ENCODE measurements around the gene NCKAP5.

NCKAP5 gene

GRCh38 chr2:133513893-133514292 is 54.4 kb downstream of the NCKAP5 start:
- Histone ChIP-seq H3K36me3 (ENCODE audit: control insufficient read depth in 2 of 2, insufficient read depth in 2 of 2, low read length in 2 of 2) (no peaks in the 10 kb centered on the region), H3K27ac (ENCODE audit: low read depth in 2 of 2, low read length in 2 of 2) (no peak overlapping the region), H3K4me1 (ENCODE audit: control insufficient read depth in 2 of 2, insufficient read depth in 2 of 2, low read length in 2 of 2) (no peaks in the 10 kb centered on the region), H3K9me3 (ENCODE audit: control insufficient read depth in 2 of 2, low read length in 2 of 2) (no peaks in the 10 kb centered on the region), H3K9ac (ENCODE audit: low read depth in 1 of 2, low read length in 2 of 2) (no peak overlapping the region), H3K4me3 (ENCODE audit: low read length in 2 of 2) (no peak overlapping the region), H3K27me3 (ENCODE audit: control insufficient read depth in 2 of 2, insufficient read depth in 2 of 2, low read length in 2 of 2) (no peaks in the 10 kb centered on the region)

- H3K9ac ChIP-seq (ENCODE audit: low read depth in 1 of 2, low read length in 2 of 2), result no peak overlapping the region
- H3K27me3 ChIP-seq (ENCODE audit: control insufficient read depth in 2 of 2, insufficient read depth in 2 of 2, low read length in 2 of 2), result no peaks in the 10 kb centered on the region
- no peaks in the 10 kb centered on the region for H3K36me3 ChIP-seq (ENCODE audit: control insufficient read depth in 2 of 2, insufficient read depth in 2 of 2, low read length in 2 of 2)
Measured at GRCh38 chr2:133512121-133512520, 56.1 kb downstream of the NCKAP5 start.

GRCh38 chr2:133511679-133512078 is 56.6 kb downstream of the NCKAP5 start:
- Histone ChIP-seq H3K9me3 (ENCODE audit: control insufficient read depth in 2 of 2, low read length in 2 of 2) (no peaks in the 10 kb centered on the region), H3K27me3 (ENCODE audit: control insufficient read depth in 2 of 2, insufficient read depth in 2 of 2, low read length in 2 of 2) (no peaks in the 10 kb centered on the region), H3K9ac (ENCODE audit: low read depth in 1 of 2, low read length in 2 of 2) (no peak overlapping the region), H3K4me3 (ENCODE audit: low read length in 2 of 2) (no peak overlapping the region), H3K4me1 (ENCODE audit: control insufficient read depth in 2 of 2, insufficient read depth in 2 of 2, low read length in 2 of 2) (no peaks in the 10 kb centered on the region), H3K27ac (ENCODE audit: low read depth in 2 of 2, low read length in 2 of 2) (no peak overlapping the region), H3K36me3 (ENCODE audit: control insufficient read depth in 2 of 2, insufficient read depth in 2 of 2, low read length in 2 of 2) (no peaks in the 10 kb centered on the region)

More at GRCh38 chr2:133512121-133512520, 56.1 kb downstream of the NCKAP5 start:
- Histone ChIP-seq H3K9me3 (ENCODE audit: control insufficient read depth in 2 of 2, low read length in 2 of 2) (no peaks in the 10 kb centered on the region), H3K4me1 (ENCODE audit: control insufficient read depth in 2 of 2, insufficient read depth in 2 of 2, low read length in 2 of 2) (no peaks in the 10 kb centered on the region), H3K4me3 (ENCODE audit: low read length in 2 of 2) (no peak overlapping the region), H3K27ac (ENCODE audit: low read depth in 2 of 2, low read length in 2 of 2) (no peak overlapping the region)

GRCh38 chr2:133509777-133510176 is 58.5 kb downstream of the NCKAP5 start:
- Histone ChIP-seq H3K4me3 (ENCODE audit: low read length in 2 of 2) (no peak overlapping the region), H3K27me3 (ENCODE audit: control insufficient read depth in 2 of 2, insufficient read depth in 2 of 2, low read length in 2 of 2) (no peaks in the 10 kb centered on the region)

GRCh38 chr2:133508546-133509165 is 59.6 kb downstream of the NCKAP5 start:
- H3K27me3 ChIP-seq (ENCODE audit: control insufficient read depth in 2 of 2, insufficient read depth in 2 of 2, low read length in 2 of 2), result no peaks in the 10 kb centered on the region
- H3K9me3 ChIP-seq (ENCODE audit: control insufficient read depth in 2 of 2, low read length in 2 of 2), result no peaks in the 10 kb centered on the region

More at GRCh38 chr2:133509777-133510176, 58.5 kb downstream of the NCKAP5 start:
- Histone ChIP-seq H3K27ac (ENCODE audit: low read depth in 2 of 2, low read length in 2 of 2) (no peak overlapping the region), H3K9ac (ENCODE audit: low read depth in 1 of 2, low read length in 2 of 2) (no peak overlapping the region), H3K9me3 (ENCODE audit: control insufficient read depth in 2 of 2, low read length in 2 of 2) (no peaks in the 10 kb centered on the region), H3K36me3 (ENCODE audit: control insufficient read depth in 2 of 2, insufficient read depth in 2 of 2, low read length in 2 of 2) (no peaks in the 10 kb centered on the region), H3K4me1 (ENCODE audit: control insufficient read depth in 2 of 2, insufficient read depth in 2 of 2, low read length in 2 of 2) (peaks cover 5 to 7% of the 10 kb centered on the region in 2 donors)

GRCh38 chr2:133506996-133507395 is 61.3 kb downstream of the NCKAP5 start:
- Histone ChIP-seq H3K27me3 (ENCODE audit: control insufficient read depth in 2 of 2, insufficient read depth in 2 of 2, low read length in 2 of 2) (no peaks in the 10 kb centered on the region), H3K9me3 (ENCODE audit: control insufficient read depth in 2 of 2, low read length in 2 of 2) (no peaks in the 10 kb centered on the region), H3K4me1 (ENCODE audit: control insufficient read depth in 2 of 2, insufficient read depth in 2 of 2, low read length in 2 of 2) (peaks cover 8 to 10% of the 10 kb centered on the region in 2 donors), H3K9ac (ENCODE audit: low read depth in 1 of 2, low read length in 2 of 2) (no peak overlapping the region), H3K36me3 (ENCODE audit: control insufficient read depth in 2 of 2, insufficient read depth in 2 of 2, low read length in 2 of 2) (no peaks in the 10 kb centered on the region), H3K27ac (ENCODE audit: low read depth in 2 of 2, low read length in 2 of 2) (no peak overlapping the region), H3K4me3 (ENCODE audit: low read length in 2 of 2) (no peak overlapping the region)

More at GRCh38 chr2:133508546-133509165, 59.6 kb downstream of the NCKAP5 start:
- H3K9ac ChIP-seq (ENCODE audit: low read depth in 1 of 2, low read length in 2 of 2), result no peak overlapping the region
- H3K4me1 ChIP-seq (ENCODE audit: control insufficient read depth in 2 of 2, insufficient read depth in 2 of 2, low read length in 2 of 2), result peaks cover 8 to 10% of the 10 kb centered on the region in 2 donors
- no peak overlapping the region for H3K27ac ChIP-seq (ENCODE audit: low read depth in 2 of 2, low read length in 2 of 2)
- H3K4me3 ChIP-seq (ENCODE audit: low read length in 2 of 2), result no peak overlapping the region
- no peaks in the 10 kb centered on the region for H3K36me3 ChIP-seq (ENCODE audit: control insufficient read depth in 2 of 2, insufficient read depth in 2 of 2, low read length in 2 of 2)

- H3K9me3 ChIP-seq (ENCODE audit: control insufficient read depth in 2 of 2, low read length in 2 of 2), result no peaks in the 10 kb centered on the region
- no peak overlapping the region for H3K27ac ChIP-seq (ENCODE audit: low read depth in 2 of 2, low read length in 2 of 2)
- peaks cover 8 to 10% of the 10 kb centered on the region in 2 donors for H3K4me1 ChIP-seq (ENCODE audit: control insufficient read depth in 2 of 2, insufficient read depth in 2 of 2, low read length in 2 of 2)
- no peak overlapping the region for H3K9ac ChIP-seq (ENCODE audit: low read depth in 1 of 2, low read length in 2 of 2)
- no peaks in the 10 kb centered on the region for H3K27me3 ChIP-seq (ENCODE audit: control insufficient read depth in 2 of 2, insufficient read depth in 2 of 2, low read length in 2 of 2)
- H3K4me3 ChIP-seq (ENCODE audit: low read length in 2 of 2), result no peak overlapping the region
- no peaks in the 10 kb centered on the region for H3K36me3 ChIP-seq (ENCODE audit: control insufficient read depth in 2 of 2, insufficient read depth in 2 of 2, low read length in 2 of 2)
Measured at GRCh38 chr2:133504566-133505505, 63.4 kb downstream of the NCKAP5 start.

GRCh38 chr2:133503927-133504326 is 64.3 kb downstream of the NCKAP5 start:
- no peak overlapping the region for H3K4me3 ChIP-seq (ENCODE audit: low read length in 2 of 2)
- no peak overlapping the region for H3K27ac ChIP-seq (ENCODE audit: low read depth in 2 of 2, low read length in 2 of 2)

GRCh38 chr2:133503323-133503722 is 64.9 kb downstream of the NCKAP5 start:
- H3K4me1 ChIP-seq (ENCODE audit: control insufficient read depth in 2 of 2, insufficient read depth in 2 of 2, low read length in 2 of 2), result peaks cover 13 to 18% of the 10 kb centered on the region in 2 donors
- H3K9me3 ChIP-seq (ENCODE audit: control insufficient read depth in 2 of 2, low read length in 2 of 2), result no peaks in the 10 kb centered on the region
- H3K27ac ChIP-seq (ENCODE audit: low read depth in 2 of 2, low read length in 2 of 2), result no peak overlapping the region
- no peak overlapping the region for H3K4me3 ChIP-seq (ENCODE audit: low read length in 2 of 2)
- no peak overlapping the region for H3K9ac ChIP-seq (ENCODE audit: low read depth in 1 of 2, low read length in 2 of 2)
- H3K36me3 ChIP-seq (ENCODE audit: control insufficient read depth in 2 of 2, insufficient read depth in 2 of 2, low read length in 2 of 2), result no peaks in the 10 kb centered on the region
- H3K27me3 ChIP-seq (ENCODE audit: control insufficient read depth in 2 of 2, insufficient read depth in 2 of 2, low read length in 2 of 2), result no peaks in the 10 kb centered on the region

More at GRCh38 chr2:133503927-133504326, 64.3 kb downstream of the NCKAP5 start:
- Histone ChIP-seq H3K9ac (ENCODE audit: low read depth in 1 of 2, low read length in 2 of 2) (no peak overlapping the region), H3K27me3 (ENCODE audit: control insufficient read depth in 2 of 2, insufficient read depth in 2 of 2, low read length in 2 of 2) (no peaks in the 10 kb centered on the region), H3K9me3 (ENCODE audit: control insufficient read depth in 2 of 2, low read length in 2 of 2) (no peaks in the 10 kb centered on the region), H3K4me1 (ENCODE audit: control insufficient read depth in 2 of 2, insufficient read depth in 2 of 2, low read length in 2 of 2) (peaks cover 13 to 14% of the 10 kb centered on the region in 2 donors), H3K36me3 (ENCODE audit: control insufficient read depth in 2 of 2, insufficient read depth in 2 of 2, low read length in 2 of 2) (no peaks in the 10 kb centered on the region)

- no peaks in the 10 kb centered on the region for H3K9me3 ChIP-seq (ENCODE audit: control insufficient read depth in 2 of 2, low read length in 2 of 2)
- no peaks in the 10 kb centered on the region for H3K27me3 ChIP-seq (ENCODE audit: control insufficient read depth in 2 of 2, insufficient read depth in 2 of 2, low read length in 2 of 2)
- no peak overlapping the region for H3K9ac ChIP-seq (ENCODE audit: low read depth in 1 of 2, low read length in 2 of 2)
- H3K4me1 ChIP-seq (ENCODE audit: control insufficient read depth in 2 of 2, insufficient read depth in 2 of 2, low read length in 2 of 2), result peaks cover 15 to 23% of the 10 kb centered on the region in 2 donors
- H3K4me3 ChIP-seq (ENCODE audit: low read length in 2 of 2), result no peak overlapping the region
- no peak overlapping the region for H3K27ac ChIP-seq (ENCODE audit: low read depth in 2 of 2, low read length in 2 of 2)
- no peaks in the 10 kb centered on the region for H3K36me3 ChIP-seq (ENCODE audit: control insufficient read depth in 2 of 2, insufficient read depth in 2 of 2, low read length in 2 of 2)
Measured at GRCh38 chr2:133502678-133503077, 65.6 kb downstream of the NCKAP5 start.
